ENCODE measurements around the gene CAMTA1.

CAMTA1 gene

GRCh38 chr1:6862906-6863305 lies 77.7 kb downstream of the CAMTA1 start:
- Histone ChIP-seq H3K27ac (ENCODE audit: poor library complexity, severe bottlenecking) (no peak overlapping the region), H3K9me3 (ENCODE audit: severe bottlenecking) (no peaks in the 10 kb centered on the region), H3K4me3 (ENCODE audit: severe bottlenecking) (no peak overlapping the region), H3K4me1 (ENCODE audit: insufficient read depth, poor library complexity, severe bottlenecking) (peaks cover 14% of the 10 kb centered on the region), H3K36me3 (ENCODE audit: low read depth) (no peaks in the 10 kb centered on the region), H3K27me3 (ENCODE audit: insufficient read depth, poor library complexity, severe bottlenecking) (no peaks in the 10 kb centered on the region)
- TF ChIP-seq CTCF (IDR thresholded peaks at IDR 0.05; ENCODE audit: poor library complexity, severe bottlenecking) = no peak
- DNase-seq (ENCODE audit: low spot score) (no peak), ATAC-seq (ENCODE audit: low read depth) (no peak)

- H3K9me3 ChIP-seq (ENCODE audit: severe bottlenecking) = no peaks in the 10 kb centered on the region
- peaks cover 14% of the 10 kb centered on the region for H3K4me1 ChIP-seq (ENCODE audit: insufficient read depth, poor library complexity, severe bottlenecking)
- TF ChIP-seq CTCF (IDR thresholded peaks at IDR 0.05; ENCODE audit: poor library complexity, severe bottlenecking) = no peak
- no peaks in the 10 kb centered on the region for H3K36me3 ChIP-seq (ENCODE audit: low read depth)
- H3K27ac ChIP-seq (ENCODE audit: poor library complexity, severe bottlenecking) = no peak overlapping the region
- H3K27me3 ChIP-seq (ENCODE audit: insufficient read depth, poor library complexity, severe bottlenecking) = no peaks in the 10 kb centered on the region
- no peak for DNase-seq (ENCODE audit: low spot score)
- ATAC-seq (ENCODE audit: low read depth) = no peak
- no peak overlapping the region for H3K4me3 ChIP-seq (ENCODE audit: severe bottlenecking)
Observed at GRCh38 chr1:6864166-6864565, 78.9 kb downstream of the CAMTA1 start.

- DNase-seq (ENCODE audit: low spot score) = no peak
- no peak overlapping the region for H3K27ac ChIP-seq (ENCODE audit: poor library complexity, severe bottlenecking)
- H3K27me3 ChIP-seq (ENCODE audit: insufficient read depth, poor library complexity, severe bottlenecking) = no peaks in the 10 kb centered on the region
- H3K9me3 ChIP-seq (ENCODE audit: severe bottlenecking) = no peaks in the 10 kb centered on the region
- no peaks in the 10 kb centered on the region for H3K4me1 ChIP-seq (ENCODE audit: insufficient read depth, poor library complexity, severe bottlenecking)
- no peak for TF ChIP-seq CTCF (IDR thresholded peaks at IDR 0.05; ENCODE audit: poor library complexity, severe bottlenecking)
- H3K4me3 ChIP-seq (ENCODE audit: severe bottlenecking) = no peak overlapping the region
- ATAC-seq (ENCODE audit: low read depth) = no peak
- H3K36me3 ChIP-seq (ENCODE audit: low read depth) = no peaks in the 10 kb centered on the region
Observed at GRCh38 chr1:6866825-6867224, 81.6 kb downstream of the CAMTA1 start.

GRCh38 chr1:6867321-6867720 lies 82.1 kb downstream of the CAMTA1 start:
- ATAC-seq (ENCODE audit: low read depth) (no peak), DNase-seq (ENCODE audit: low spot score) (no peak)
- Histone ChIP-seq H3K9me3 (ENCODE audit: severe bottlenecking) (no peaks in the 10 kb centered on the region), H3K27ac (ENCODE audit: poor library complexity, severe bottlenecking) (no peak overlapping the region), H3K4me3 (ENCODE audit: severe bottlenecking) (no peak overlapping the region), H3K36me3 (ENCODE audit: low read depth) (no peaks in the 10 kb centered on the region), H3K4me1 (ENCODE audit: insufficient read depth, poor library complexity, severe bottlenecking) (no peaks in the 10 kb centered on the region), H3K27me3 (ENCODE audit: insufficient read depth, poor library complexity, severe bottlenecking) (no peaks in the 10 kb centered on the region)
- TF ChIP-seq CTCF (IDR thresholded peaks at IDR 0.05; ENCODE audit: poor library complexity, severe bottlenecking) = no peak

- Histone ChIP-seq H3K4me3 (ENCODE audit: severe bottlenecking) (no peak overlapping the region), H3K27me3 (ENCODE audit: insufficient read depth, poor library complexity, severe bottlenecking) (no peaks in the 10 kb centered on the region), H3K27ac (ENCODE audit: poor library complexity, severe bottlenecking) (no peak overlapping the region), H3K4me1 (ENCODE audit: insufficient read depth, poor library complexity, severe bottlenecking) (no peaks in the 10 kb centered on the region), H3K9me3 (ENCODE audit: severe bottlenecking) (no peaks in the 10 kb centered on the region), H3K36me3 (ENCODE audit: low read depth) (no peaks in the 10 kb centered on the region)
- ATAC-seq (ENCODE audit: low read depth) = no peak
- no peak for TF ChIP-seq CTCF (IDR thresholded peaks at IDR 0.05; ENCODE audit: poor library complexity, severe bottlenecking)
- no peak for DNase-seq (ENCODE audit: low spot score)
Observed at GRCh38 chr1:6867729-6868659, 82.7 kb downstream of the CAMTA1 start.

Data from RWPE2 (cell line).